Adrenal gland (tissue), 12 donors: Measurements from ENCODE around the gene PRKCA. TPM values are rescaled to one million over a fixed set of nuclear protein-coding genes. Genes with fewer than 3 reads are reported as not detected.

Experiments used
- DNase-seq, 7 donors: peaks; one replicate each; pipeline ENCODE4 v3.0.0-alpha.2; 2019 to 2020
- H3K27ac ChIP-seq, 5 donors: fragments of 200-600 bp; sonication (generic) in 4 of 5; 1 replicate in 3 of 5; 2 replicates in 2 of 5; pipeline versions ENCODE4 v1.5.1 to v1.8.0; 2016 to 2020; ENCODE audit warnings: mild to moderate bottlenecking in 1 of 5
- H3K27me3 ChIP-seq: fragments of 200-600 bp; 2 replicates; pipeline ENCODE4 v1.8.0; 2021
- H3K36me3 ChIP-seq, 2 donors: fragments of 200-600 bp; replicated peaks in 1 of 2; 1 replicate in 1 of 2; 2 replicates in 1 of 2; pipeline versions ENCODE4 v1.5.1 to v1.8.0; 2018 to 2022
- H3K4me1 ChIP-seq, 2 donors: fragments of 200-600 bp; replicated peaks in 1 of 2; 1 replicate in 1 of 2; 2 replicates in 1 of 2; pipeline versions ENCODE4 v1.5.1 to v1.8.0; 2018 to 2021
- H3K4me3 ChIP-seq, 4 donors: fragments of 200-600 bp; sonication (generic) in 3 of 4; one replicate each; pipeline ENCODE4 v1.5.1; 2016 to 2018
- H3K9me3 ChIP-seq, 3 donors: fragments of 200-600 bp; sonication (generic) in 1 of 3; replicated peaks in 1 of 3; 1 replicate in 2 of 3; 2 replicates in 1 of 3; pipeline versions ENCODE4 v1.5.1 to v1.8.0; 2016 to 2021
- POLR2A ChIP-seq, 2 donors: fragments of 450-650 bp; IDR thresholded peaks; one replicate each; pipeline ENCODE4 v1.6.1; 2017; ENCODE audit warnings: antibody characterized with exemption in 2 of 2, mild to moderate bottlenecking in 2 of 2, moderate library complexity in 1 of 2
- WGBS, 4 donors: extraction: QIAGEN DNeasy Blood & Tissue Kit in 2 of 4; methylation state at CpG; one replicate each; pipeline versions ENCODE4 v1.1.5 to v1.1.7; 2013 to 2017; 5-methylcytosine and 5-hydroxymethylcytosine counted together
- intact Hi-C, 2 donors: fragments of 100-400 bp; cut with DNase I; formaldehyde crosslinking; loops; one replicate each; pipeline versions ENCODE4 v1.14.1 to v1.15.0; 2022 to 2023
- polyA plus RNA-seq, 3 donors: library from polyadenylated mRNA; stranded (reverse); fragments of 200-250 nt in 2 of 3; fragments of 350-450 nt in 1 of 3; fragmentation: Illumina TruSeq in 1 of 3; extraction: RNeasy Lipid Tissue Mini Kit (QIAGEN cat#74804) in 1 of 3; gene quantifications; one replicate each; pipeline ENCODE4 v1.2.3, GENCODE V29; 2013 to 2014
- total RNA-seq, 9 donors: library from RNA; depleted of rRNA in 4 of 9; stranded (reverse); fragments of >200 nt in 4 of 9; fragments of 120-200 nt in 1 of 9; fragmentation: NEBNext Ultra II Directional in 1 of 9; extraction: Animal tissue kit (Norgen Biotek cat#: 25700) in 1 of 9; gene quantifications; one replicate each; pipeline versions ENCODE4 v1.1.0 to v1.2.4, GENCODE V29; 2013 to 2023
- TF ChIP-seq, protein P1 (sequence below), 6 experiments: fragments of 450-650 bp in 4 of 6; fragments of 200-600 bp in 2 of 6; sonication (generic) in 1 of 6; IDR thresholded peaks; 1 replicate in 5 of 6; 2 replicates in 1 of 6; pipeline versions ENCODE4 v1.5.1 to v1.8.0; 2016 to 2021; ENCODE audit warnings: antibody characterized with exemption in 6 of 6, mild to moderate bottlenecking in 2 of 6, moderate library complexity in 1 of 6
- donor health status: healthy with polysubstance abuse.
- donor health status: Bipolar disorder and iron deficiency.
- donor health status: DM: yes; HTN: yes; CAD: no.
- donor health status: DM: no; HTN: no; CAD: no.
- donor health status: DM: no; HTN: no; CAD: no.
- donor health status: DM: yes; HTN: yes; CAD: no.

PRKCA gene
- total and polyA plus RNA-seq, 12 donors = 15.1 to 202 (median 84.1) TPM

DNA sequence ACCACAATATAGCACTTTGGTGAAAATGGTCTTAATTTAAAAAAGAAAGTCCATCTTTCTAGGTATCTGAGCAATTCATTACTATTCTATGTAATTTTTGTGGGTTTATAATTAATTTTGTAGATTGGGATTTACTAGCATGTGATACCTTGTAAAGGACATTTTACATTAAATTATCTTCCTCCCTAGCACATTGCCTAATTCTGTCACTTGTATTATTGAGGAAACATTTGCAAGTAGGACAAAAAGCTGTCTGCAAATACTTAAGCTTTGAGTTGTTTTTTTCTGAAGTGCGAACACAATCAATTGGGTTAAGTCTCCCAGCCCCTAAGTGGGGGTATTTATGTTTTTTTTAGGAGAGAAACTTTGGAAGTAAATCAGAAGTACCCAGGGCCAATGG, 167.0 kb downstream of the PRKCA start:
- peak overlapping the region in 3 of 5 donors; percentile 2 to 72 (median 40) for H3K27ac ChIP-seq
- intact Hi-C loops = no loop called here
- peaks cover 20 to 66% of the 10 kb centered on the region in 2 donors for H3K4me1 ChIP-seq
- H3K4me3 ChIP-seq = no peak overlapping the region
- TF ChIP-seq, protein P1, sequence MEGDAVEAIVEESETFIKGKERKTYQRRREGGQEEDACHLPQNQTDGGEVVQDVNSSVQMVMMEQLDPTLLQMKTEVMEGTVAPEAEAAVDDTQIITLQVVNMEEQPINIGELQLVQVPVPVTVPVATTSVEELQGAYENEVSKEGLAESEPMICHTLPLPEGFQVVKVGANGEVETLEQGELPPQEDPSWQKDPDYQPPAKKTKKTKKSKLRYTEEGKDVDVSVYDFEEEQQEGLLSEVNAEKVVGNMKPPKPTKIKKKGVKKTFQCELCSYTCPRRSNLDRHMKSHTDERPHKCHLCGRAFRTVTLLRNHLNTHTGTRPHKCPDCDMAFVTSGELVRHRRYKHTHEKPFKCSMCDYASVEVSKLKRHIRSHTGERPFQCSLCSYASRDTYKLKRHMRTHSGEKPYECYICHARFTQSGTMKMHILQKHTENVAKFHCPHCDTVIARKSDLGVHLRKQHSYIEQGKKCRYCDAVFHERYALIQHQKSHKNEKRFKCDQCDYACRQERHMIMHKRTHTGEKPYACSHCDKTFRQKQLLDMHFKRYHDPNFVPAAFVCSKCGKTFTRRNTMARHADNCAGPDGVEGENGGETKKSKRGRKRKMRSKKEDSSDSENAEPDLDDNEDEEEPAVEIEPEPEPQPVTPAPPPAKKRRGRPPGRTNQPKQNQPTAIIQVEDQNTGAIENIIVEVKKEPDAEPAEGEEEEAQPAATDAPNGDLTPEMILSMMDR (IDR thresholded peaks at IDR 0.05) = no peak
- no peak for TF ChIP-seq POLR2A (IDR thresholded peaks at IDR 0.05)
- no peaks in the 10 kb centered on the region for H3K36me3 ChIP-seq
- WGBS, 4 donors = 75 to 84% (median 80%) methylated on average over 1 of the region's 1 CpG
- H3K27me3 ChIP-seq = no peaks in the 10 kb centered on the region
- no peak for DNase-seq
- H3K9me3 ChIP-seq = no peaks in the 10 kb centered on the region

DNA sequence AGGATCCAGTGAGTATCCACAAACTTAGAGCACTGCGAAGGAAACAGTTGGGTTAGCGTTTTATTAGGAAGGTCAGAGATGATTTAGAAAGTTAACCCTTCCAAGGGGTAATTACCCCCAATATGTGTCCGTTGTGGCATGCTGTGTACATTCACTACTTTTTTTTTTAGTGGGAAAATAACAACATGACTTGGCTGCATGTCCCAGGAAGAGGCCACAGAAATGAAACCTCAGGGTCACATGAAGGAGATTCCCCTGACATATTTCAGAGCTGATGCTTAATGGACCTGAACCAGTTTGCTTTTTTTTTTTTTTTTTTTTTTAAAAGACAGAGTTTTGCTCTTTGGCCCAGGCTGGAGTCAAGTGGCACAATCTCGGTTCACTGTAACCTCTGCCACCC, 167.5 kb downstream of the PRKCA start:
- Histone ChIP-seq H3K4me3 (no peak overlapping the region), H3K36me3 (no peaks in the 10 kb centered on the region), H3K27me3 (no peaks in the 10 kb centered on the region), H3K27ac (peak overlapping the region in 3 of 5 donors; percentile 2 to 40 (median 18)), H3K4me1 (peaks cover 20 to 64% of the 10 kb centered on the region in 2 donors), H3K9me3 (no peaks in the 10 kb centered on the region)
- 29 to 51% (median 39%) methylated on average over 4 of the region's 4 CpGs for WGBS, 4 donors
- intact Hi-C loops = no loop called here
- TF ChIP-seq POLR2A (IDR thresholded peaks at IDR 0.05) = no peak
- TF ChIP-seq, protein P1 (IDR thresholded peaks at IDR 0.05) = no peak
- no peak for DNase-seq

DNA sequence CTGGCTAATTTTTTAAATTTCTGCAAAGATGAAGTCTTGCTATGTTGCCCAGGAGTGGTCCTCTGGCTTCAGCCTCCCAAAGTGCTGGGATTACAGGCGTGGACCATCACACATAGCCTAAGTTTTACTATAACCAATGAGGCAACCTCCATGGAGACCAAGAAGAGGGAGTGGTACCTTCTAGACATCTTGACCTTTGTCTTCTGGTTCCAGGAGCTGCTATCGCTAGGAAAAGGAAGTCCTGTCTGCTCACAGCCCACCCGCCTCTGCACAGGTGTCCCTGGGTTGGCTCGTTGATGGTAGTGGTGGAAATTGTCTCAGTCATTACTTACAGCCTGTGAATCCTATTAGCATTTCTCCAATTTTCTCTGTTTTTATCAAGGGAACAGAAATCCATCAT, 169.7 kb downstream of the PRKCA start:
- Histone ChIP-seq H3K27me3 (no peaks in the 10 kb centered on the region), H3K9me3 (no peaks in the 10 kb centered on the region), H3K4me1 (peaks cover 14 to 43% of the 10 kb centered on the region in 2 donors), H3K27ac (no peak overlapping the region), H3K4me3 (no peak overlapping the region), H3K36me3 (no peaks in the 10 kb centered on the region)
- DNase-seq = no peak
- intact Hi-C loops = no loop called here
- TF ChIP-seq POLR2A (IDR thresholded peaks at IDR 0.05) = no peak
- TF ChIP-seq, protein P1 (IDR thresholded peaks at IDR 0.05) = no peak
- 84 to 97% (median 93%) methylated on average over 4 of the region's 4 CpGs for WGBS, 4 donors

DNA sequence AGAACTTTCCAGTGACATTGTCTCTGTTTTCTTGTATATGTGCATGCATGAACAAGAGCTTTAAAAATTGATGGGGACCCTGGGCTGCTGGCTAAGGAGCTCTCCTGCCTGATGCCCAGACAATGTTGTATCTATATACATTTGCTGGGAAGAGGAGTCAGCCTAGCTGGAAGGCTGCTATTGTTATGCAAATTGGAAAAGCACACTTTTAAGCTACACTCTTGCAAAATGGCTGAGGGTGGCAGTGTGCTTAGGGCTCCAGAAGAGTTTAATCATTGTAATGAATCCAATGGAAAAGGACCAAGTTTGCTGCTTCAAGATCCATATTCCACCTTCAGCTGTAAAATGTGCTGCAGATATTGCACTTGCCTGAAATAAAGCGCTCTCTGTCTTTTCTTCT, 171.8 kb downstream of the PRKCA start:
- Histone ChIP-seq H3K36me3 (no peaks in the 10 kb centered on the region), H3K9me3 (no peaks in the 10 kb centered on the region), H3K4me3 (no peak overlapping the region), H3K27me3 (no peaks in the 10 kb centered on the region), H3K27ac (no peak overlapping the region), H3K4me1 (peaks cover 0 to 22% of the 10 kb centered on the region in 2 donors)
- 96 to 100% (median 98%) methylated on average over 1 of the region's 1 CpG for WGBS, 4 donors
- no peak for TF ChIP-seq POLR2A (IDR thresholded peaks at IDR 0.05)
- TF ChIP-seq, protein P1 (IDR thresholded peaks at IDR 0.05) = no peak
- intact Hi-C loops = no loop called here
- DNase-seq = no peak
